ENCODE results near the gene ATP8B3. TPM values are rescaled to one million over a fixed set of nuclear protein-coding genes. Genes with fewer than 3 reads are reported as not detected.

ATP8B3 gene
- total and polyA plus RNA-seq, 9 of the 15 experiments (the other 6 are each of a cell fraction or from before 2014, with no cell fraction given): 1.2 to 12.3 (median 3.8) TPM

- TF ChIP-seq TAF15 (IDR thresholded peaks at IDR 0.05; ENCODE audit: low read depth, low read length) (no peak), BCL6 (CRISPR knock-in tag; IDR thresholded peaks at IDR 0.05) (no peak), ZNF551 (CRISPR knock-in tag; IDR thresholded peaks at IDR 0.05) (no peak), KAT2B (IDR thresholded peaks at IDR 0.05; ENCODE audit: low read depth, low read length) (no peak), ZNF655 (CRISPR knock-in tag; IDR thresholded peaks at IDR 0.05) (no peak), PATZ1 (CRISPR knock-in tag; IDR thresholded peaks at IDR 0.05; ENCODE audit: borderline replicate concordance) (no peak), MTA3 (IDR thresholded peaks at IDR 0.05; ENCODE audit: borderline replicate concordance) (peak; percentile 48; the same call in 1 of the 2 replicates), ARHGAP35 (IDR thresholded peaks at IDR 0.05; ENCODE audit: partially characterized antibody) (no peak), PYGO2 (tag; IDR thresholded peaks at IDR 0.05) (no peak), TCF7 (IDR thresholded peaks at IDR 0.05; ENCODE audit: borderline replicate concordance) (0 out of 2 replicates have a peak, but pooled peaks have one; percentile 46), THAP12 (CRISPR knock-in tag; IDR thresholded peaks at IDR 0.05) (peak; percentile 57; the same call in 1 of the 2 replicates), HMGXB4 (CRISPR knock-in tag; IDR thresholded peaks at IDR 0.05) (peak; percentile 83; the same call in 1 of the 2 replicates)
Measured at GRCh38 chr19:1848399-1849131, 36.5 kb upstream of the ATP8B3 start, which contains the start of gene REXO1 (continued).
